DMS79 (cell line): ENCODE data around the gene DCLRE1B.

Source experiments
- DNase-seq: peaks from one replicate; lab custom pipeline; 2025; lab: John Stamatoyannopoulos, UW

Gene DCLRE1B

GRCh38 chr1:113904674-113905434 lies at the start of gene DCLRE1B, which contains the start of gene AP4B1:
Gene DCLRE1B, plus strand, starts transcription at chr1:113905326. Its CDS starts 261 bp downstream, at chr1:113905587.
Gene AP4B1, minus strand, starts transcription at chr1:113904799. Its CDS starts 82 bp downstream, at chr1:113904717.
- DNase-seq: peak; percentile 99

- no peak for DNase-seq
Measured at GRCh38 chr1:113855630-113856400, 49.3 kb upstream of the DCLRE1B start.

GRCh38 chr1:113856401-113856790 lies 48.7 kb upstream of the DCLRE1B start:
- DNase-seq: no peak

GRCh38 chr1:113857776-113858175 lies 47.4 kb upstream of the DCLRE1B start:
- DNase-seq: no peak

GRCh38 chr1:113858418-113858817 lies 46.7 kb upstream of the DCLRE1B start:
- DNase-seq: no peak

GRCh38 chr1:113858982-113859381 lies 46.1 kb upstream of the DCLRE1B start:
- no peak for DNase-seq

- DNase-seq: no peak
Measured at GRCh38 chr1:113859478-113860175, 45.5 kb upstream of the DCLRE1B start.

- no peak for DNase-seq
Measured at GRCh38 chr1:113860891-113861290, 44.2 kb upstream of the DCLRE1B start.

GRCh38 chr1:113861641-113862040 lies 43.5 kb upstream of the DCLRE1B start:
- no peak for DNase-seq

GRCh38 chr1:113868387-113869083 lies 36.6 kb upstream of the DCLRE1B start:
- no peak for DNase-seq

- no peak for DNase-seq
Measured at GRCh38 chr1:113870778-113871177, 34.3 kb upstream of the DCLRE1B start.

- no peak for DNase-seq
Measured at GRCh38 chr1:113871597-113872113, 33.5 kb upstream of the DCLRE1B start, which contains the start of gene PTPN22. Gene PTPN22, minus strand, starts transcription at chr1:113871712.

- DNase-seq: no peak
Measured at GRCh38 chr1:113872219-113872935, 32.7 kb upstream of the DCLRE1B start.

- no peak for DNase-seq
Measured at GRCh38 chr1:113874012-113874879, 30.9 kb upstream of the DCLRE1B start.

GRCh38 chr1:113875714-113876113 lies 29.4 kb upstream of the DCLRE1B start:
- no peak for DNase-seq

- DNase-seq: no peak
Measured at GRCh38 chr1:113876176-113876575, 28.9 kb upstream of the DCLRE1B start.

GRCh38 chr1:113879739-113880038 lies 25.4 kb upstream of the DCLRE1B start:
- DNase-seq: no peak

- no peak for DNase-seq
Measured at GRCh38 chr1:113881661-113882060, 23.5 kb upstream of the DCLRE1B start.

GRCh38 chr1:113886417-113887401 lies 18.4 kb upstream of the DCLRE1B start:
- DNase-seq: no peak
